ENCODE measurements around the gene PLEKHS1. TPM values are rescaled to one million over a fixed set of nuclear protein-coding genes. Genes with fewer than 3 reads are reported as not detected.

The PLEKHS1 gene
- total and polyA plus RNA-seq, 10 donors = 0.02 to 0.07 (median 0.03) TPM; not detected in 7

- H3K4me3 ChIP-seq = no peak overlapping the region
- H3K27ac ChIP-seq = no peak overlapping the region
- H3K4me1 ChIP-seq = peaks cover 0 to 6% (median 0%) of the 10 kb centered on the region in 6 donors
- no peak for DNase-seq
- H3K36me3 ChIP-seq = peaks cover 0 to 58% (median 26%) of the 10 kb centered on the region in 6 donors
- no peaks in the 10 kb centered on the region for H3K27me3 ChIP-seq (replicated peaks in 1 of 7)
- H3K9me3 ChIP-seq = no peaks in the 10 kb centered on the region
- TF ChIP-seq POLR2A (IDR thresholded peaks at IDR 0.05) = no peak
- TF ChIP-seq CTCF (IDR thresholded peaks at IDR 0.05 in 8 of 11, conservative IDR thresholded peaks at IDR 0.05 in 3 of 11) = no peak
- intact Hi-C loops (cut with DNase I; ENCODE audit: low total_unique reads) = no loop called here
- WGBS, 5 donors = 77 to 92% (median 87%) methylated on average over 4 of the region's 4 CpGs
Measured at GRCh38 chr10:113732966-113733365, 18.5 kb upstream of the PLEKHS1 start.

- DNase-seq = no peak
- no peaks in the 10 kb centered on the region for H3K27me3 ChIP-seq (replicated peaks in 1 of 7)
- H3K9me3 ChIP-seq = no peaks in the 10 kb centered on the region
- TF ChIP-seq CTCF (IDR thresholded peaks at IDR 0.05 in 8 of 11, conservative IDR thresholded peaks at IDR 0.05 in 3 of 11) = no peak
- no peak for TF ChIP-seq POLR2AphosphoS5 (IDR thresholded peaks at IDR 0.05)
- no peak for TF ChIP-seq POLR2A (IDR thresholded peaks at IDR 0.05)
- peaks cover 0 to 51% (median 21%) of the 10 kb centered on the region in 6 donors for H3K36me3 ChIP-seq
- intact Hi-C loops (cut with DNase I; ENCODE audit: low total_unique reads) = no loop called here
- no peak overlapping the region for H3K27ac ChIP-seq
- no peak overlapping the region for H3K4me3 ChIP-seq
- WGBS, 5 donors = 86 to 99% (median 92%) methylated on average over 4 of the region's 4 CpGs
- H3K4me1 ChIP-seq = peaks cover 0 to 6% (median 0%) of the 10 kb centered on the region in 6 donors
Measured at GRCh38 chr10:113733635-113734034, 17.8 kb upstream of the PLEKHS1 start.

GRCh38 chr10:113735913-113736312, 15.6 kb upstream of the PLEKHS1 start:
- no peak overlapping the region for H3K4me3 ChIP-seq
- WGBS, 5 donors = 20 to 43% (median 30%) methylated on average over 2 of the region's 2 CpGs
- no peaks in the 10 kb centered on the region for H3K27me3 ChIP-seq (replicated peaks in 1 of 7)
- peaks cover 0 to 29% (median under 1%) of the 10 kb centered on the region in 6 donors for H3K36me3 ChIP-seq
- no peak overlapping the region for H3K27ac ChIP-seq
- no peak for DNase-seq
- no peak for TF ChIP-seq POLR2A (IDR thresholded peaks at IDR 0.05)
- no peak for TF ChIP-seq POLR2AphosphoS5 (IDR thresholded peaks at IDR 0.05)
- no peak for TF ChIP-seq CTCF (IDR thresholded peaks at IDR 0.05 in 8 of 11, conservative IDR thresholded peaks at IDR 0.05 in 3 of 11)
- H3K4me1 ChIP-seq = peaks cover 0 to 6% (median 0%) of the 10 kb centered on the region in 6 donors
- intact Hi-C loops (cut with DNase I; ENCODE audit: low total_unique reads) = no loop called here
- H3K9me3 ChIP-seq = no peaks in the 10 kb centered on the region

- intact Hi-C loops (cut with DNase I; ENCODE audit: low total_unique reads) = no loop called here
- DNase-seq = no peak
- Histone ChIP-seq H3K9me3 (no peaks in the 10 kb centered on the region), H3K4me1 (peaks cover 0 to 6% (median 0%) of the 10 kb centered on the region in 6 donors), H3K27me3 (replicated peaks in 1 of 7) (no peaks in the 10 kb centered on the region), H3K27ac (no peak overlapping the region), H3K36me3 (peaks cover 0 to 24% (median 0%) of the 10 kb centered on the region in 6 donors), H3K4me3 (no peak overlapping the region)
- 62 to 95% (median 73%) methylated on average over 1 of the region's 1 CpG for WGBS, 5 donors
- TF ChIP-seq POLR2AphosphoS5 (IDR thresholded peaks at IDR 0.05) = no peak
- TF ChIP-seq POLR2A (IDR thresholded peaks at IDR 0.05) = no peak
- TF ChIP-seq CTCF (IDR thresholded peaks at IDR 0.05 in 8 of 11, conservative IDR thresholded peaks at IDR 0.05 in 3 of 11) = no peak
Measured at GRCh38 chr10:113736576-113736975, 14.9 kb upstream of the PLEKHS1 start.

All from spleen (tissue), 11 donors.